K562 (cell line): ENCODE measurements around the gene ATRIP. TPM values are rescaled to one million over a fixed set of nuclear protein-coding genes. Genes with fewer than 3 reads are reported as not detected.

Source experiments
- ARID4B ChIP-seq: sonication (generic); formaldehyde crosslinking; IDR thresholded peaks from 2 replicates; pipeline ENCODE4 v1.8.0; 2022; ENCODE audit warnings: mild to moderate bottlenecking, missing genetic modification reagents
- CBX5 ChIP-seq: IDR thresholded peaks from 2 replicates; pipeline ENCODE4 v1.6.1; 2014; ENCODE audit warnings: low read depth, borderline replicate concordance
- CHD2 ChIP-seq: IDR thresholded peaks from 2 replicates; pipeline ENCODE4 v1.6.1; 2011; ENCODE audit warnings: low read depth, low read length
- CREM ChIP-seq: IDR thresholded peaks from 2 replicates; pipeline ENCODE4 v1.6.1; 2014; ENCODE audit warnings: antibody characterized with exemption, low read depth
- ELF1 ChIP-seq: fragments of 200-800 bp; sonication (Bioruptor generic); IDR thresholded peaks from 2 replicates; pipeline ENCODE4 v1.6.1; 2016; ENCODE audit warnings: missing genetic modification characterization, missing compliant biosample characterization
- ESRRA ChIP-seq: fragments of 450-650 bp; IDR thresholded peaks from 2 replicates; pipeline ENCODE4 v1.6.1; 2014; ENCODE audit warnings: low read depth, mild to moderate bottlenecking, moderate library complexity, borderline replicate concordance
- GTF2A2 ChIP-seq: IDR thresholded peaks from 2 replicates; pipeline ENCODE4 v1.6.1; 2016; ENCODE audit warnings: mild to moderate bottlenecking, missing genetic modification characterization, missing compliant biosample characterization
- HNRNPH1 ChIP-seq: fragments of 200-400 bp; formaldehyde crosslinking; optimal IDR thresholded peaks from 2 replicates; pipeline ENCODE3; 2017; ENCODE audit warnings: low read depth, mild to moderate bottlenecking, low read length, moderate library complexity
- PRPF4 ChIP-seq: fragments of 200-400 bp; formaldehyde crosslinking; IDR thresholded peaks from one replicate; pipeline ENCODE4 v1.6.1; 2017; ENCODE audit warnings: low read length, low read depth, mild to moderate bottlenecking; ENCODE audit not compliant: insufficient read depth, poor library complexity, severe bottlenecking
- PYGO2 ChIP-seq: fragments of 450-650 bp; IDR thresholded peaks from 2 replicates; pipeline ENCODE4 v1.6.1; 2016; ENCODE audit warnings: mild to moderate bottlenecking, missing genetic modification characterization, moderate library complexity, missing compliant biosample characterization
- RCOR1 ChIP-seq, 2 experiments: IDR thresholded peaks; 2 replicates each; pipeline ENCODE4 v1.6.1; 2012; ENCODE audit warnings: low read depth in 2 of 2, low read length in 2 of 2, borderline replicate concordance in 1 of 2, improper control_type of control experiment in 1 of 2
- SIN3B ChIP-seq: fragments of 450-650 bp; IDR thresholded peaks from 2 replicates; pipeline ENCODE4 v1.6.1; 2017; ENCODE audit warnings: low read depth, mild to moderate bottlenecking, moderate library complexity
- SIRT6 ChIP-seq: IDR thresholded peaks from one replicate; pipeline ENCODE4 v1.6.1; 2012; ENCODE audit warnings: low read depth, mild to moderate bottlenecking, control low read depth, inconsistent platforms, low read length, moderate library complexity
- THAP7 ChIP-seq: fragments of 250-450 bp; sonication (Bioruptor Pico); IDR thresholded peaks from 2 replicates; pipeline ENCODE4 v1.5.0; 2021
- TSC22D4 ChIP-seq: fragments of 450-650 bp; IDR thresholded peaks from 2 replicates; pipeline ENCODE4 v1.6.1; 2016; ENCODE audit warnings: missing genetic modification characterization, missing biosample characterization, control low read depth
- WHSC1 ChIP-seq: IDR thresholded peaks from one replicate; pipeline ENCODE4 v1.6.1; 2012; ENCODE audit warnings: low read length, control low read depth, inconsistent platforms
- ZKSCAN8 ChIP-seq: fragments of 200-800 bp; sonication (Bioruptor generic); IDR thresholded peaks from 2 replicates; pipeline ENCODE4 v1.6.1; 2016; ENCODE audit warnings: missing genetic modification characterization, missing compliant biosample characterization
- ZNF140 ChIP-seq: fragments of 250-450 bp; sonication (Bioruptor Pico); IDR thresholded peaks from 2 replicates; pipeline ENCODE4 v1.8.0; 2021; ENCODE audit warnings: moderate library complexity, mild to moderate bottlenecking, inconsistent platforms
- ZNF23 ChIP-seq: fragments of 250-450 bp; sonication (Bioruptor Pico); IDR thresholded peaks from 2 replicates; pipeline ENCODE4 v1.4.0; 2020; ENCODE audit warnings: mild to moderate bottlenecking
- ZNF280B ChIP-seq: fragments of 250-450 bp; sonication (Bioruptor Pico); IDR thresholded peaks from 2 replicates; pipeline ENCODE4 v1.5.1; 2021; ENCODE audit warnings: mild to moderate bottlenecking
- ZNF3 ChIP-seq: fragments of 250-450 bp; sonication (Bioruptor Pico); IDR thresholded peaks from 2 replicates; pipeline ENCODE4 v1.5.0; 2021; ENCODE audit warnings: mild to moderate bottlenecking, moderate library complexity
- ZNF347 ChIP-seq: fragments of 450-650 bp; formaldehyde crosslinking; IDR thresholded peaks from 2 replicates; pipeline ENCODE4 v1.4.0; 2020; ENCODE audit warnings: low read depth, mild to moderate bottlenecking, moderate library complexity
- ZNF79 ChIP-seq: fragments of 250-450 bp; sonication (Bioruptor Pico); IDR thresholded peaks from 2 replicates; pipeline ENCODE4 v1.4.0; 2020; ENCODE audit warnings: low read depth, mild to moderate bottlenecking, moderate library complexity
- polyA plus RNA-seq, 8 experiments: library from polyadenylated mRNA; depleted of rRNA in 4 of 8; stranded (reverse) in 5 of 8; unstranded in 3 of 8; fragments of >200 nt; fragmentation: Nextera tagmentation in 2 of 8; fragmentation: Illumina TruSeq in 1 of 8; extraction: Ambion mirVana in 2 of 8; extraction: Trizol in 1 of 8; gene quantifications; 2 replicates each; pipeline versions ENCODE4 v1.2.1 to v1.2.3, GENCODE V29; 2011 to 2014; ENCODE audit warnings: inconsistent platforms in 1 of 8, missing spikeins in 1 of 8
- total RNA-seq, 7 experiments: library from RNA; depleted of rRNA in 6 of 7; stranded (reverse); fragments of >200 nt in 6 of 7; fragmentation: Illumina TruSeq in 2 of 7; extraction: Trizol in 2 of 7; gene quantifications; 2 replicates each; pipeline versions ENCODE4 v1.2.1 to v1.2.3, GENCODE V29; 2011 to 2021; ENCODE audit warnings: low replicate concordance in 1 of 7

Gene ATRIP
- total and polyA plus RNA-seq, 9 of the 15 experiments (the other 6 are each of a cell fraction or from before 2014, with no cell fraction given) = 1.7 to 15.7 (median 10.5) TPM

GRCh38 chr3:48439820-48440589 is 6.5 kb upstream of the ATRIP start, which contains the start of the genes CCDC51 and TMA7 (continued):
- peak; percentile 39; the same call in 1 of the 2 replicates for TF ChIP-seq CHD2
- no peak for TF ChIP-seq ZNF3 (CRISPR knock-in tag)
- TF ChIP-seq ELF1 (tag) = peak; percentile 92
- TF ChIP-seq PYGO2 (tag) = no peak
- TF ChIP-seq GTF2A2 = no peak
- no peak for TF ChIP-seq PRPF4
- TF ChIP-seq SIN3B = peak; percentile 22; the same call in 1 of the 2 replicates
- TF ChIP-seq ZNF79 = no peak
- TF ChIP-seq WHSC1 = no peak
- TF ChIP-seq ARID4B = 0 out of 2 replicates have a peak, but pooled peaks have one; percentile 46
- TF ChIP-seq CBX5 = no peak
- TF ChIP-seq HNRNPH1 = no peak
- no peak for TF ChIP-seq THAP7 (CRISPR knock-in tag)
- peak; percentile 37 for TF ChIP-seq ESRRA
- no peak for TF ChIP-seq ZNF140 (CRISPR knock-in tag)
- TF ChIP-seq TSC22D4 = no peak
- TF ChIP-seq ZNF347 = no peak
- peak; percentile 87 for TF ChIP-seq CREM
- no peak for TF ChIP-seq SIRT6
- TF ChIP-seq ZNF23 = no peak
- TF ChIP-seq ZKSCAN8 (CRISPR knock-in tag) = no peak
- no peak for TF ChIP-seq RCOR1 (IDR thresholded peaks at IDR 0.05; ENCODE audit: borderline replicate concordance in 1 of 2, low read depth in 2 of 2, low read length in 2 of 2)
- TF ChIP-seq ZNF280B (CRISPR knock-in tag) = no peak
